Measurements from ENCODE around the gene TDRD9.

The TDRD9 gene

DNA sequence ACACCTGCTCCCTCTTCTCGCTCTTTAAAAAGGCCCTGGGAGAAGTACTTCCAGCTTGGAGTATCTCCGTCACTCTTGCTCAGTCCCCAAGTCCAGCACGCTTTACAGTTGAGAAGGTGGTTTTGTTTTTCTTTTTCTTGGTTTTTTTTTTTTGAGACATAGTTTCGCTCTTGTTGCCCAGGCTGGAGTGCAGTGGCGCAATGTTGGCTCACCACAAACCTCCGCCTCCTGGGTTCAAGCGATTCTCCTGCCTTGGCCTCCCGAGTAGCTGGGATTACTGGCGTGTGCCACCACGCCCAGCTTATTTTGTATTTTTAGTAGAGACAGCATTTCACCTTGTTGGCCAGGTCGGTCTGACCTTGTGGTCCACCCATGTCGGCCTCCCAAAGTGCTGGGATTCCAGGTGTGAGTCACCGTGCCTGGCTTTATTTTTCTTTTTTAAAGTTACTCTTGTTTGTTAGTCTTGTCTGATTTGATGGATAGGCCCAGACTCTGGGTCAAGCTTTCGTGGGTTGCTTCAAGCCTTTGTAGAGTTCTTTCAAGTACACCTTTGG, 1.9 kb downstream of the TDRD9 start:
- no peaks in the 10 kb centered on the region for H3K36me3 ChIP-seq (ENCODE audit: low read depth)
- ATAC-seq (ENCODE audit: low read depth) = no peak
- no peaks in the 10 kb centered on the region for H3K27me3 ChIP-seq (ENCODE audit: insufficient read depth, poor library complexity, severe bottlenecking)
- H3K4me3 ChIP-seq (ENCODE audit: severe bottlenecking) = no peak overlapping the region
- H3K27ac ChIP-seq (ENCODE audit: poor library complexity, severe bottlenecking) = no peak overlapping the region
- no peaks in the 10 kb centered on the region for H3K9me3 ChIP-seq (ENCODE audit: severe bottlenecking)
- TF ChIP-seq, protein P1, sequence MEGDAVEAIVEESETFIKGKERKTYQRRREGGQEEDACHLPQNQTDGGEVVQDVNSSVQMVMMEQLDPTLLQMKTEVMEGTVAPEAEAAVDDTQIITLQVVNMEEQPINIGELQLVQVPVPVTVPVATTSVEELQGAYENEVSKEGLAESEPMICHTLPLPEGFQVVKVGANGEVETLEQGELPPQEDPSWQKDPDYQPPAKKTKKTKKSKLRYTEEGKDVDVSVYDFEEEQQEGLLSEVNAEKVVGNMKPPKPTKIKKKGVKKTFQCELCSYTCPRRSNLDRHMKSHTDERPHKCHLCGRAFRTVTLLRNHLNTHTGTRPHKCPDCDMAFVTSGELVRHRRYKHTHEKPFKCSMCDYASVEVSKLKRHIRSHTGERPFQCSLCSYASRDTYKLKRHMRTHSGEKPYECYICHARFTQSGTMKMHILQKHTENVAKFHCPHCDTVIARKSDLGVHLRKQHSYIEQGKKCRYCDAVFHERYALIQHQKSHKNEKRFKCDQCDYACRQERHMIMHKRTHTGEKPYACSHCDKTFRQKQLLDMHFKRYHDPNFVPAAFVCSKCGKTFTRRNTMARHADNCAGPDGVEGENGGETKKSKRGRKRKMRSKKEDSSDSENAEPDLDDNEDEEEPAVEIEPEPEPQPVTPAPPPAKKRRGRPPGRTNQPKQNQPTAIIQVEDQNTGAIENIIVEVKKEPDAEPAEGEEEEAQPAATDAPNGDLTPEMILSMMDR (IDR thresholded peaks at IDR 0.05; ENCODE audit: poor library complexity, severe bottlenecking) = no peak
- H3K4me1 ChIP-seq (ENCODE audit: insufficient read depth, poor library complexity, severe bottlenecking) = peaks cover 21% of the 10 kb centered on the region
- no peak for DNase-seq (ENCODE audit: low spot score)

DNA sequence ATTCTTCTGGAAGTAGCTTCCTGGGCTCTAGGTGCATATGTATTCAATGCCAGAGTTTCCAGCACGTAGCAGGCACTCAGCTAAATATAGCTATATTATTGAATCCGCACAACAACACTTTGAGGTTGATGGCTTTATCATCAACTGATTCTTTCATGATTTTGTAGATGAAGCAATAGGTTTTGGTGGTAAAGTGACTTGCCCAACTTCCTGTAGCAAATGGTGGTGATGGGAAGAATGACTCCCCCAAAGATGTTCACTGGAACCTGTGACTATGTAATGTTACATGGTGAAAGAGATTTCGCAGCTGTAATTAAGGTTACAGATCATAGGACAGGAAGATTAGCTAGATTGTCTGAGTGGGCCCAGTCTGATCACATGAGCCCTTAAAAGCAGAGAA, 3.2 kb downstream of the TDRD9 start:
- TF ChIP-seq, protein P1 (IDR thresholded peaks at IDR 0.05; ENCODE audit: poor library complexity, severe bottlenecking) = no peak
- ATAC-seq (ENCODE audit: low read depth) (no peak), DNase-seq (ENCODE audit: low spot score) (no peak)
- H3K4me1 ChIP-seq (ENCODE audit: insufficient read depth, poor library complexity, severe bottlenecking) = peaks cover 21% of the 10 kb centered on the region
- H3K4me3 ChIP-seq (ENCODE audit: severe bottlenecking) = no peak overlapping the region
- H3K36me3 ChIP-seq (ENCODE audit: low read depth) = no peaks in the 10 kb centered on the region
- no peaks in the 10 kb centered on the region for H3K9me3 ChIP-seq (ENCODE audit: severe bottlenecking)
- no peaks in the 10 kb centered on the region for H3K27me3 ChIP-seq (ENCODE audit: insufficient read depth, poor library complexity, severe bottlenecking)
- no peak overlapping the region for H3K27ac ChIP-seq (ENCODE audit: poor library complexity, severe bottlenecking)

DNA sequence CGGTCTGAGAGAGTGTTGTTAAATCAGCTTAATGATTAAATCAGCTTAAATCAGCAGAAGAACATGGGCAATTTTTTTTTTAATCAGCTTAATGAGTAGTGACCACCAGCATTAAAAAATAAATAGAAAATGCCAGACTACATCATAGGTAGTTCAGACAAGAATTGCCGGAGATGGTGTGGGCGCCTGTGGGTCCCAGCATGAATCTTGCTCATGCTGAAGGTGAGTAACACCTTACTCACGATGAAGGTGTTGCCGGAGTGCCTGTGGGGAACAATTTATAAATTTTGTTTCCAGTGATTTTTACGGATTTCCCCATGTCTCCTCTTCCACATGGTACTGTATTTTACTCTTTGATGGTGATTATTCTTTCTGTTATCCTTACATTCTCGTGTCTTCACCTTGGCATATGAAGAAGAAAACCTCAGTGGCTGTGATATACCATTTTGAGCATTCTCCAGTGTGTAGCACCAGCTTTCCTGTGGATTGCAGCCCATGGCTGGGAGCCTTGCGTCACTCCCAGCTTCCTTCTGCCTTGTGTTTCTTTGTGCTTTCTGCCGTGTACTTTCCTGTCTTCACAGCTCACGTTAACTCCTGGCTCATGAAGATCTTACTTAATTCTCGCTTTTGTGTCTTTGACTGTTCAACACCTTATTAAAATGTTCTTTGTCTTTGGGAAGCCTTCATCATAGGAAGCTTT, 4.7 kb downstream of the TDRD9 start:
- H3K36me3 ChIP-seq (ENCODE audit: low read depth) = no peaks in the 10 kb centered on the region
- ATAC-seq (ENCODE audit: low read depth) (peak; percentile 94), DNase-seq (ENCODE audit: low spot score) (no peak)
- peaks cover 21% of the 10 kb centered on the region for H3K4me1 ChIP-seq (ENCODE audit: insufficient read depth, poor library complexity, severe bottlenecking)
- H3K27me3 ChIP-seq (ENCODE audit: insufficient read depth, poor library complexity, severe bottlenecking) = no peaks in the 10 kb centered on the region
- H3K27ac ChIP-seq (ENCODE audit: poor library complexity, severe bottlenecking) = peak overlapping the region; percentile 70
- H3K9me3 ChIP-seq (ENCODE audit: severe bottlenecking) = no peaks in the 10 kb centered on the region
- TF ChIP-seq, protein P1 (IDR thresholded peaks at IDR 0.05; ENCODE audit: poor library complexity, severe bottlenecking) = no peak
- H3K4me3 ChIP-seq (ENCODE audit: severe bottlenecking) = no peak overlapping the region

DNA sequence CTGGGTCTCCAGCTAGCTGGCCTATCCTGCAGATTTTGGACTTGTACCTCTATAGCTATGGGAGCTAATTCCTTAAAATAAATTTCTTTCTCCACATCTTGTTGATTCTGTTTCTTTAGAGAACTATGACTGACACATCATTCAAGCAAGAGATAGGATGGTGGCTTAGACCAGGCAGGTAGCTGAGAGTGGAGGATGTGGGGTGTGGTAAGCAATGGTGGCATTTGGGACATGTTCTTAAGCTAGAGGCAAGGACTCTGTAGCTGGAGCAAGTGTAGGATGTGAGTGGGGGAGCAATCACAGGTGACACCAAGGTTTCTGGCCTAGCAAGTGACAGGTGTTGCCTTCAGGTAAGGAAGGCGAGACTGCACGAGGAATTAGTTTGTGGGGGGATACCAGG, 6.8 kb downstream of the TDRD9 start:
- no peak overlapping the region for H3K4me3 ChIP-seq (ENCODE audit: severe bottlenecking)
- DNase-seq (ENCODE audit: low spot score) (no peak), ATAC-seq (ENCODE audit: low read depth) (no peak)
- TF ChIP-seq, protein P1 (IDR thresholded peaks at IDR 0.05; ENCODE audit: poor library complexity, severe bottlenecking) = no peak
- no peaks in the 10 kb centered on the region for H3K36me3 ChIP-seq (ENCODE audit: low read depth)
- H3K4me1 ChIP-seq (ENCODE audit: insufficient read depth, poor library complexity, severe bottlenecking) = peaks cover 21% of the 10 kb centered on the region
- H3K9me3 ChIP-seq (ENCODE audit: severe bottlenecking) = no peaks in the 10 kb centered on the region
- H3K27me3 ChIP-seq (ENCODE audit: insufficient read depth, poor library complexity, severe bottlenecking) = peaks cover 3% of the 10 kb centered on the region
- H3K27ac ChIP-seq (ENCODE audit: poor library complexity, severe bottlenecking) = no peak overlapping the region

DNA sequence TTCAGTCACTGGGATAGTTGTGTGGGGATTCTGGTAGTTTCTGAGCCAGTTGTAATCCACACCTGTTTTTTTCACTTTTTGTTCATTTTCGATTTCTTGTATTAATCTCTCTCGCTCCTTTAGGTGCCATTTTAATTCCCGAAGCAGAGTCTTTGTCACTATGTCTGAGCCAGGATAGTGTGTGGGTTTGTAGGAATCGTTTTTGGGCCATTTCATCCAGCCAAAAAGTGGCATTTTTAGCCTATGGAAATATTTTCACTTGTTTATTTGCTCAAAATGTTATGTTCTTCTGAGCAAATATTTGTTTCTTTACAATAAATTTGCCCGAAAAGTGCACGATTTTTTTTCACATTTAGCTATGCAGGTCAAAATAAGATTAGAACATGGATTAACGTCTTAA, 13.2 kb downstream of the TDRD9 start:
- no peak overlapping the region for H3K4me3 ChIP-seq (ENCODE audit: severe bottlenecking)
- no peaks in the 10 kb centered on the region for H3K36me3 ChIP-seq (ENCODE audit: low read depth)
- H3K4me1 ChIP-seq (ENCODE audit: insufficient read depth, poor library complexity, severe bottlenecking) = no peaks in the 10 kb centered on the region
- no peak overlapping the region for H3K27ac ChIP-seq (ENCODE audit: poor library complexity, severe bottlenecking)
- DNase-seq (ENCODE audit: low spot score) = no peak
- peaks cover 28% of the 10 kb centered on the region for H3K27me3 ChIP-seq (ENCODE audit: insufficient read depth, poor library complexity, severe bottlenecking)
- ATAC-seq (ENCODE audit: low read depth) = no peak
- no peaks in the 10 kb centered on the region for H3K9me3 ChIP-seq (ENCODE audit: severe bottlenecking)
- TF ChIP-seq, protein P1 (IDR thresholded peaks at IDR 0.05; ENCODE audit: poor library complexity, severe bottlenecking) = no peak

Measured in RWPE2 (cell line).